Omental fat pad (tissue), 4 donors: Measurements from ENCODE around the gene NAV2. TPM values are rescaled to one million over a fixed set of nuclear protein-coding genes. Genes with fewer than 3 reads are reported as not detected.

ENCODE experiments used
- ATAC-seq: fragments of 150-250 bp; one replicate; pipeline ENCODE4 v1.9.1; 2016; ENCODE audit warnings: mild to moderate bottlenecking, moderate library complexity; ENCODE audit not compliant: low FRiP score
- DNase-seq: peaks from one replicate; pipeline ENCODE4 v3.0.0-alpha.2; 2019; ENCODE audit warnings: low spot score
- CTCF ChIP-seq, 3 donors: fragments of 450-650 bp; IDR thresholded peaks; one replicate each; pipeline ENCODE4 v1.5.1; 2016 to 2017; ENCODE audit warnings: antibody characterized with exemption in 3 of 3, mild to moderate bottlenecking in 3 of 3, moderate library complexity in 2 of 3
- total RNA-seq, 4 donors: library from RNA; depleted of rRNA; stranded (reverse); fragments of >200 nt; gene quantifications; one replicate each; pipeline ENCODE4 v1.1.0, GENCODE V29; 2016

Gene NAV2
- total RNA-seq, 4 donors from 2014 or later = 6.3 to 41.6 (median 13.0) TPM

GRCh38 chr11:19982774-19983495 is 270.3 kb downstream of the NAV2 start:
- ATAC-seq = no peak
- DNase-seq = no peak
- no peak for TF ChIP-seq CTCF (IDR thresholded peaks at IDR 0.05)

- no peak for TF ChIP-seq CTCF (IDR thresholded peaks at IDR 0.05)
- DNase-seq (no peak), ATAC-seq (no peak)
These were observed 271.6 kb downstream of the NAV2 start for GRCh38 chr11:19984048-19984742.

- DNase-seq (no peak), ATAC-seq (no peak)
- no peak for TF ChIP-seq CTCF (IDR thresholded peaks at IDR 0.05)
These were observed 272.5 kb downstream of the NAV2 start for GRCh38 chr11:19985111-19985510.

- DNase-seq = no peak
- no peak for TF ChIP-seq CTCF (IDR thresholded peaks at IDR 0.05)
- no peak for ATAC-seq
These were observed 274.7 kb downstream of the NAV2 start for GRCh38 chr11:19987331-19987801.

GRCh38 chr11:19988598-19988997 is 276.0 kb downstream of the NAV2 start:
- no peak for TF ChIP-seq CTCF (IDR thresholded peaks at IDR 0.05)
- ATAC-seq (peak; percentile 78), DNase-seq (no peak)

- DNase-seq (no peak), ATAC-seq (no peak)
- no peak for TF ChIP-seq CTCF (IDR thresholded peaks at IDR 0.05)
These were observed 276.6 kb downstream of the NAV2 start for GRCh38 chr11:19989191-19989590.

GRCh38 chr11:19992162-19992561 is 279.5 kb downstream of the NAV2 start:
- TF ChIP-seq CTCF (IDR thresholded peaks at IDR 0.05) = no peak
- ATAC-seq = no peak
- DNase-seq = no peak
